HG02623 (cell line): ENCODE measurements around the gene FBXO31.

ENCODE experiments used
- ATAC-seq: cut with Tn5 transposase; IDR thresholded peaks from one replicate; pipeline ENCODE4 v1.9.1; 2021; ENCODE audit warnings: moderate library complexity; ENCODE audit not compliant: unreplicated experiment

The FBXO31 gene

GRCh38 chr16:87316923-87317749 is 66.4 kb downstream of the FBXO31 start, which contains the start of gene C16orf95:
TSS of gene C16orf95 (minus strand) at chr16:87317392. CDS start at chr16:87317242, 150 bp downstream.
- peak; percentile 89 for ATAC-seq

- no peak for ATAC-seq
Measured at GRCh38 chr16:87316450-87316922, 67.1 kb downstream of the FBXO31 start.

- ATAC-seq: no peak
Measured at GRCh38 chr16:87314990-87315420, 68.6 kb downstream of the FBXO31 start.

GRCh38 chr16:87312008-87312407 is 71.6 kb downstream of the FBXO31 start:
- no peak for ATAC-seq

GRCh38 chr16:87311387-87311786 is 72.2 kb downstream of the FBXO31 start:
- no peak for ATAC-seq

- no peak for ATAC-seq
Measured at GRCh38 chr16:87310610-87311009, 73.0 kb downstream of the FBXO31 start.

- ATAC-seq: no peak
Measured at GRCh38 chr16:87309620-87310525, 73.7 kb downstream of the FBXO31 start.

- ATAC-seq: no peak
Measured at GRCh38 chr16:87308826-87309225, 74.8 kb downstream of the FBXO31 start.

- no peak for ATAC-seq
Measured at GRCh38 chr16:87306516-87306915, 77.1 kb downstream of the FBXO31 start.

- ATAC-seq: no peak
Measured at GRCh38 chr16:87305505-87306391, 77.8 kb downstream of the FBXO31 start.

GRCh38 chr16:87304951-87305350 is 78.6 kb downstream of the FBXO31 start:
- ATAC-seq: no peak

- no peak for ATAC-seq
Measured at GRCh38 chr16:87303962-87304521, 79.5 kb downstream of the FBXO31 start.

GRCh38 chr16:87303431-87303930 is 80.1 kb downstream of the FBXO31 start:
- no peak for ATAC-seq

GRCh38 chr16:87298857-87299465 is 84.6 kb downstream of the FBXO31 start:
- no peak for ATAC-seq

- no peak for ATAC-seq
Measured at GRCh38 chr16:87297918-87298631, 85.5 kb downstream of the FBXO31 start.

GRCh38 chr16:87297407-87297806 is 86.2 kb downstream of the FBXO31 start:
- no peak for ATAC-seq

- ATAC-seq: no peak
Measured at GRCh38 chr16:87295661-87296531, 87.7 kb downstream of the FBXO31 start.

GRCh38 chr16:87295259-87295658 is 88.3 kb downstream of the FBXO31 start:
- ATAC-seq: no peak
